Osteocyte (in vitro differentiated cells): Measurements from ENCODE around the gene ISM1. TPM values are rescaled to one million over a fixed set of nuclear protein-coding genes. Genes with fewer than 3 reads are reported as not detected.

Source experiments
- DNase-seq: peaks from one replicate; pipeline ENCODE4 v3.0.0; 2021; ENCODE audit warnings: mixed read lengths; ENCODE audit not compliant: unreplicated experiment; ENCODE audit errors: extremely low spot score
- H3K27ac Mint-ChIP-seq: one replicate; pipeline ENCODE4 v1.8.0; 2021; ENCODE audit warnings: mild to moderate bottlenecking, mixed read lengths; ENCODE audit not compliant: unreplicated experiment
- H3K27me3 Mint-ChIP-seq: one replicate; pipeline ENCODE4 v1.8.0; 2021; ENCODE audit warnings: mixed read lengths; ENCODE audit not compliant: unreplicated experiment
- H3K36me3 Mint-ChIP-seq: one replicate; pipeline ENCODE4 v1.8.0; 2021; ENCODE audit warnings: mixed read lengths; ENCODE audit not compliant: unreplicated experiment
- H3K4me1 Mint-ChIP-seq: one replicate; pipeline ENCODE4 v1.8.0; 2021; ENCODE audit warnings: mixed read lengths; ENCODE audit not compliant: unreplicated experiment
- H3K4me3 Mint-ChIP-seq: one replicate; pipeline ENCODE4 v1.8.0; 2021; ENCODE audit warnings: mild to moderate bottlenecking, moderate library complexity, mixed read lengths; ENCODE audit not compliant: unreplicated experiment
- H3K9me3 Mint-ChIP-seq: one replicate; pipeline ENCODE4 v1.8.0; 2021; ENCODE audit warnings: mixed read lengths; ENCODE audit not compliant: unreplicated experiment
- total RNA-seq: library from RNA; stranded (reverse); gene quantifications from 2 replicates; pipeline ENCODE4 v1.2.1, GENCODE V29; 2021
- TF ChIP-seq, protein P1 (sequence below): fragments of 200-600 bp; sonication (generic); IDR thresholded peaks from 2 replicates; pipeline ENCODE4 v1.5.0; 2021; ENCODE audit warnings: antibody characterized with exemption, mild to moderate bottlenecking, moderate library complexity

The ISM1 gene
- total RNA-seq, 1 donor from 2014 or later: 0.21 TPM

DNA sequence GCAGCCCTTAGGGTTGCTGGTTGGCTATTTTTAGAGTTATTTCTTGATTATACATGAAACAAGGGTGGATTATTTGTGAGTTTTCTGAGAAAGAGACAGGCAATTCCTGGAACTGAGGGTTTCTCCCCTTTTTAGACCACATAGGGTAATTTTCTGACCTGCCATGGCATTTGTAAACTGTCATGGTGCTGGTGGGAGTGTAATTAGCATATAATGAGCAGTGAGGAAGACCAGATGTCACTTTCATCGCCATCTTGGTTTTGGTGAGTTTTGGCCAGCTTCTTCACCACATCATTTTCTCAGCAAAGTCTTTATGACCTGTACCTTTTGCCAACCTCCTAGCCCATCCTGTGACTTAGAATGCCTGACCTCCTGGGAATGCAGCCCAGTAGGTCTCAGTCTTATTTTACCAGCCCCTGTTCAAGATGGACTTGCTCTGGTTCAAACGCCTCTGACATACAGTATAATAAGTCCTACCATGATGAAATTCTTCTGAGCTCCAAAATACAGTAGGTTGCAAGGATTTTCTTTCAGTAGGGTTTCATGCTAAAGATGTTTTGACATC lies 117.1 kb downstream of the ISM1 start:
- DNase-seq: no peak
- no peaks in the 10 kb centered on the region for H3K27me3 Mint-ChIP-seq
- TF ChIP-seq, protein P1, sequence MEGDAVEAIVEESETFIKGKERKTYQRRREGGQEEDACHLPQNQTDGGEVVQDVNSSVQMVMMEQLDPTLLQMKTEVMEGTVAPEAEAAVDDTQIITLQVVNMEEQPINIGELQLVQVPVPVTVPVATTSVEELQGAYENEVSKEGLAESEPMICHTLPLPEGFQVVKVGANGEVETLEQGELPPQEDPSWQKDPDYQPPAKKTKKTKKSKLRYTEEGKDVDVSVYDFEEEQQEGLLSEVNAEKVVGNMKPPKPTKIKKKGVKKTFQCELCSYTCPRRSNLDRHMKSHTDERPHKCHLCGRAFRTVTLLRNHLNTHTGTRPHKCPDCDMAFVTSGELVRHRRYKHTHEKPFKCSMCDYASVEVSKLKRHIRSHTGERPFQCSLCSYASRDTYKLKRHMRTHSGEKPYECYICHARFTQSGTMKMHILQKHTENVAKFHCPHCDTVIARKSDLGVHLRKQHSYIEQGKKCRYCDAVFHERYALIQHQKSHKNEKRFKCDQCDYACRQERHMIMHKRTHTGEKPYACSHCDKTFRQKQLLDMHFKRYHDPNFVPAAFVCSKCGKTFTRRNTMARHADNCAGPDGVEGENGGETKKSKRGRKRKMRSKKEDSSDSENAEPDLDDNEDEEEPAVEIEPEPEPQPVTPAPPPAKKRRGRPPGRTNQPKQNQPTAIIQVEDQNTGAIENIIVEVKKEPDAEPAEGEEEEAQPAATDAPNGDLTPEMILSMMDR: no peak
- no peak overlapping the region for H3K4me3 Mint-ChIP-seq
- no peaks in the 10 kb centered on the region for H3K9me3 Mint-ChIP-seq
- H3K4me1 Mint-ChIP-seq: peaks cover 24% of the 10 kb centered on the region
- H3K27ac Mint-ChIP-seq: no peak overlapping the region
- H3K36me3 Mint-ChIP-seq: no peaks in the 10 kb centered on the region

DNA sequence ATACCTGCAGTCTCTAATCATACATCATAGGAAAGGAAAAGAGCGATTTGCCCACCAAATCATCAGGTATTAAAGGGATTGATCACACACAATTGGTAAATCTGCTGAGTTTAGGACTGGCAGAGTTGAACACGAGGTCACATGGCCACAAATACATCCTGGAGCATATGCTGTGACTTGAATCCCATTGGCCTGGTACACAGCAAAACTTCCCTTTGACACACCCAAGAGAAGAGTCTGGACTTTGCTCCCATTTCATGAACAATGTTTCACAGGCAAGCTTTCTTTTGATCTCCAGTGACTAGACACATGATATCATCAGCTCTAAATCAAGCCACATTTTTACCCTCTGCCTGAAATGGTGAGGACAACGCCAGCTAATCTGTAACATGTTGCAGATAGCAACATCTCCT lies 117.9 kb downstream of the ISM1 start:
- Mint-ChIP-seq H3K4me3 (no peak overlapping the region), H3K36me3 (no peaks in the 10 kb centered on the region), H3K27ac (no peak overlapping the region), H3K9me3 (no peaks in the 10 kb centered on the region), H3K27me3 (no peaks in the 10 kb centered on the region), H3K4me1 (peaks cover 16% of the 10 kb centered on the region)
- TF ChIP-seq, protein P1: no peak
- DNase-seq: no peak

DNA sequence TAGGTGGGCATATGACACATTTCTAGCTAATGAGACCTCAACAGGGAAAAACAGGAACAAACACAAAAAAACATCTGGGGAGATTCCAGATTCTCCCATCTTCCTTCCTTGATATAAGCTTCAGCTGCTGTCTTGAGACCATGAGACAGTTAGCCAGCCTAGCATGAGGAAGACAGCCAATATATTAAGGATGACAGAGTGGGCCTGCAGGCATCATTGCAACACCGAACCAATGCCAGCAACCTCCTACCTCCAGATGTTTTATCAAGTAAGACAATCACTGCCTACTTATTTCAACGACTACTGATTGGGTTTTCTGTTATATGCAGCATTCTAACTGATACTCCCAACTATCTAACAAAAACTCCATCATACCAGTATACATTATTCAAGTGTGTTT lies 119.0 kb downstream of the ISM1 start:
- Mint-ChIP-seq H3K4me3 (no peak overlapping the region), H3K27me3 (no peaks in the 10 kb centered on the region), H3K27ac (no peak overlapping the region), H3K4me1 (peaks cover 21% of the 10 kb centered on the region), H3K36me3 (no peaks in the 10 kb centered on the region), H3K9me3 (no peaks in the 10 kb centered on the region)
- DNase-seq: no peak
- TF ChIP-seq, protein P1: no peak

DNA sequence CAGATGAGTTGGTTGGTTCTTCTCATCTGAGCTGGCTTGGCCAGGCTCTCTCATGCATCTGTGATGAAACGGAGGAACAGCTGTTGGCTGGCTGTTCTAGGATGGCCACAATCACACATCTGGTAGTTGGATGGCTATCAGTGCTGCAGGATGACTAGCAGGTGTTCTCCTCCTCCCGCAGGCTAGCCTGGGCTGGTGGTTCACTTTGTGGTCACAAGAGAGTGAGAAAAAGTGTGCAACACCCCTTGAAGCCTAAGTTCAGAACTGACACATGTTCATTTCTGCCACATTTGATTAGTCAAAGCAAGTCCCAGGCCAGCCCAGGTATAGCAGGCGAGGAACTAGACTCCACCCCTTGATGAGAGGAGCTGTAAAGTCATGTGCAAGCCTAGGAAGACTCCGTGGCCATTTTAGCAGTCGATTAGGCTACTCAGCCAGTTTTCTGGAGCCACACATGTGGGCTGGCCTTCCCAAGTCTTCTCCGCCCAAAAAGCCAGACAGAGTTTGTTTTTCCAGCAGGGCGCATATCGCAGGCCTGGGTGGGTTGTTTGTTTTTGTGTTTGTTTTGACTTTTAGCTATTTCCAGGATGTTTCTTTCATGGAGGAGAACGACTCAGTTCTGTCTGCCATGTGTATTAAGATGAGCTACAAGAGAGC lies 120.8 kb downstream of the ISM1 start:
- H3K4me1 Mint-ChIP-seq: peaks cover 14% of the 10 kb centered on the region
- TF ChIP-seq, protein P1: no peak
- no peaks in the 10 kb centered on the region for H3K9me3 Mint-ChIP-seq
- no peaks in the 10 kb centered on the region for H3K27me3 Mint-ChIP-seq
- no peak overlapping the region for H3K4me3 Mint-ChIP-seq
- H3K27ac Mint-ChIP-seq: no peak overlapping the region
- DNase-seq: no peak
- H3K36me3 Mint-ChIP-seq: no peaks in the 10 kb centered on the region

DNA sequence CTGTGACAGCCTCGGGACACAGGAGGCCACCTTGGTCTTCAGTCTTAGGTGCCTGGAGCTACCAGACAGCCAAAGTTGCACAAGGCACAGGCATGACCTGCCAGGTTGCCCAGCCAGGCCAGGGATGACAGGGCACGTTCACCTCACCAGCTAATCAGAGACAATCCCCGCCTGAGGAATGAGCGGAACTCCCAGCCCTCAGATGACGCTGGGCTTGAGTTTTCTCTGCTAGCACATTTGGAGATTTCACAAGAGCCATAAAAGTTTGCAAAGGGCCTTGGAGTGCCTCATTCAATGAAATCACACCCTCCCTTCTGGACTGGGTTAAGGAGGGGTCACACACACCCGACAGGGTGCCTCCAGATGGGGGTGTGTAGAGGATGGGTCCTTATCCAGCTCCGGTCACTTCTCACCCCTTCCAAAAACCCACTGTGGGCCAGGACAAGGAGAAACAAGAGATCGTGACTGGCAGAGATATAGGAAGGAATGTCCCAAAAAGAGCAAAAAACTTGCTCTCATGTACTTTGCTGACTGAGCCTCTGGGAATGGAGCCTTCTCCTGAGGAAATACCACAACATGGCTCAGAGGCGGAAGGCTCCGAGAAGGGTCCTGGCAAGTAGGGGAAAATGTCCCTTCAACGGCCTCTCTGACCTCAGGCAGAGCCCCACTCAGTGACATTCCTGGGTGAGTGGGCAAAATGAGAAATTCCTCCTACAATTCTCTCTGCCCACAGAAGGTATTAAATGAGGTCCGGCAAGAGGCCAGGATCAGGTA lies 121.6 kb downstream of the ISM1 start:
- Mint-ChIP-seq H3K27me3 (no peaks in the 10 kb centered on the region), H3K4me3 (no peak overlapping the region), H3K36me3 (no peaks in the 10 kb centered on the region), H3K27ac (no peak overlapping the region), H3K4me1 (peaks cover 19% of the 10 kb centered on the region), H3K9me3 (no peaks in the 10 kb centered on the region)
- TF ChIP-seq, protein P1: no peak
- no peak for DNase-seq
